GM19193 (cell line): ENCODE results near the gene EIF2B1.

Experiments used
- POLR2A ChIP-seq: IDR thresholded peaks from 4 replicates; pipeline ENCODE4 v1.6.1; 2011; ENCODE audit not compliant: insufficient read depth, insufficient read length; ENCODE audit errors: extremely low read depth

Gene EIF2B1

DNA sequence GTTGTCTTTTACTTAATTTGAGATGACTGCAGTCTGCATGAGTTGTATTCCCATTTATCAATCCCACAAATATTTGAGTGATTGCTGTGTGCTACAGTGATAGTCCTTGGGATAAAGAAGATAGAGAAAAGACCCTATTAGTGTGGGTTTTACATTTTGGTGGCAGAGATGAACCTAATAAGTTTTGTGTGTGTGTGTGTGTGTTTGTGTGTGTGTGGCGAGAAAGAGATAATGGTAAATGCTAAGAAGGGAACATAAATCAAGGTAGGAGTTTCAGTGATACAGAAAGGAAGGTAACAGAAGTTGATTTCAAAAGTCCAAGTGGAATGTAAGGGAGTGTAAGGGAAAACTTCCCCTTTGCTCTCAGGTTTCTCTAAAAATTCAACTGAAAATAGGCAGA, 34.2 kb downstream of the EIF2B1 start:
- no peak for TF ChIP-seq POLR2A

DNA sequence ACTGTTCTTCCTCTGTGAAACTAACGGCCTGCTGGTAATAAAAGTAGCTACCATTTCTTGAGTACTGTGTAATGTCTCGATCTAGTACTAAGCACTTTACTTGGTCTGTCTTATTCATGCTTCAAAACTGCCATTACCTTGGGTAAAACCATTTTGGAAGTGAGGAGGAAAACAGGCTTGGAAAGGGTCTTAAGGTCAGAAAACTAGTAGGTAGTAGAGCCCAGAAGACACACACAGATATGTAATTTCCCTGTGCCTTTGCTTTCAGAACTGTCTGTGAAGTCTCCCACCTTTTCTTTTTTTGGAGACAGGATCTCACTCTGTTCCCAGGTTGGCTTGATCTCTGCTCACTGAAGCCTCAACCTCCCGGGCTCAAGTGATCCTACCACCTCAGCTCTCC, 35.0 kb downstream of the EIF2B1 start:
- no peak for TF ChIP-seq POLR2A

DNA sequence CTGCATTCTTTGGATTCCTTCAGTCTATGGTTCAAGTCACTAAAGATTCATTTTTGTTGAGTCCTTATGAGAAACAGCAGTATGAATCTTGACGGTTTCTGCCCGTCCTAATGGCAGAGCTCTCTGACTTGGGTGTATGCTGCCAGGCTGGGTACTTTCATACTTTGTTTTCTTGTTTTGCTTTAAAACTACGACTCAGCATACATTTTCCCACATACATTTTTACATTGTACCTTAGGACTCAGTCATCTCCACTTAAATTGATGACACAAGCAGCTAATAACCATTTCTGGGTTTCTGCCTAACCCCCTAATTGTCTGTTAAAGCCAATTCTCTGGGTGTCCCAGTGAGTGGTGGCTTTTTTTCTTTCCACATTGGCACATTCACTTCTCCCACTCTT, 36.4 kb downstream of the EIF2B1 start:
- no peak for TF ChIP-seq POLR2A

DNA sequence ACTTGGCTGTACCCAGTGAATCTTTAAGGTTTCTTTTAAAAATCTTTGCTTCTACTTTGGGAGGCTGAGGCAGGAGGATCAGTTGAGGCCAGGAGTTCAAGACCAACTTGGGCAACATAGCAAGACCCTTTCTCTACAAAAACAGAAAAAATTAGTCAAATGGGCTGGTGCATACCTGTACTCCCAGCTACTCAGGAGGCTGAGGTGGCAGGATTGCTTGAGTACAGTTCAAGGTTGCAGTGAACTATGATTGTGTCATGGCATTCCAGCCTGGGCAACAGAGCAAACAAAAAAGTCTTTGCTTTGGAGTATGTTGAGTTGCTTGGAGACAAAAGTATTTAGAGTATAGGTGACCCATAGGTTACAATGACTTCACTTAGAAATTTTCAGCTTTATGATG, 37.8 kb downstream of the EIF2B1 start:
- TF ChIP-seq POLR2A: no peak

DNA sequence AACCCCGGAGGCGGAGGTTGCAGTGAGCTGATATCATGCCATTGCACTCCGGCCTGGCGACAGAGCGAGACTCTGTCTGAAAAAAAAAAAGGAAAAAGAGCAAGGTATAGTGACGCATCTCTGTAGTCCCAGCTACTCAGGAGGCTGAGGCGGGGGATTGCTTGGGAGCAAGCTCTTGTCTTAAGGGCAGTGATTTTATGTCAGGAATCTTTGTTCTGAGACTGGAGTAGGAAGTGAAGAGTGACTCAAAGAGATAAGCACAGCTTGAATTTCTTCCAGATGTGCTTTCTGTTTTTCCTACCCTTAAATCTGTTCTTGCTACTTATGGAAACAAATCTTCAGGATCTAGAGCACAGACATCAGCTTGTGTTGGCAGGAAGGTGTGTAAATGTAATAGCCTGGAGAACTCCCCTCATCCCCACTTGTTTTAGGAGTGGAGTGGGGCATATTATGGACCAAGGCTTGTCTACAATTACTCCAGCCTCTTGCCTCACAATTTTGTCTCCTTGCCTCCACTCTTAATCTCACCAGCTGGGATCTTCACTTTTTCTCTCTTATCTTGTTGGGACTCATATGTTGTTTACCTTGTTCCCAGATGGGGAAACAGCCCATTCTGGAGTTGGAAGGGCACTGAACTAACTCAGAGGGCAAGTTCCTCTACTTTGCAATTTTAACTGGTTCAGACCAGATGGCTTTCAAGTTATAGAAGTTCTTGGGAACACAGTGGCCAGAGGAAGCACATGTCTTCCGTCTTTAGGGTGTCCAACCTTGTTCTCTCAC, 41.6 kb downstream of the EIF2B1 start:
- no peak for TF ChIP-seq POLR2A

DNA sequence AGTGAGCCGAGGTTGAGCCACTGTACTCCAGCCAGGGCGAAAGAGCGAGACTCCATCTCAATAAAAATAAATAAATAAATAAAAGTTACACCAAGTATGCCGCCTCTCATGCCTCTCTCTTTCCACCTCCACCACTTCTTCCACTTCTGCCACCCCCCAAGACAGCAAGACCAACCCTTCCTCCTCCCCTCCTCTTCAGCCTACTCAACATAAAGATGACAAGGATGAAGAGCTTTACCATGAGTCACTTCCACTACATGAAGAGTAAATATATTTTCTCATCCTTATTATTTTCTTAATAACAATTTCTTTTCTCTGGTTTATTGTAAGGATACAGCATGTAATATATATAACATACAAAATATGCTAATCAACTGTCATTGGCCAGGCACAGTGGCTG, 52.7 kb downstream of the EIF2B1 start:
- TF ChIP-seq POLR2A: no peak

DNA sequence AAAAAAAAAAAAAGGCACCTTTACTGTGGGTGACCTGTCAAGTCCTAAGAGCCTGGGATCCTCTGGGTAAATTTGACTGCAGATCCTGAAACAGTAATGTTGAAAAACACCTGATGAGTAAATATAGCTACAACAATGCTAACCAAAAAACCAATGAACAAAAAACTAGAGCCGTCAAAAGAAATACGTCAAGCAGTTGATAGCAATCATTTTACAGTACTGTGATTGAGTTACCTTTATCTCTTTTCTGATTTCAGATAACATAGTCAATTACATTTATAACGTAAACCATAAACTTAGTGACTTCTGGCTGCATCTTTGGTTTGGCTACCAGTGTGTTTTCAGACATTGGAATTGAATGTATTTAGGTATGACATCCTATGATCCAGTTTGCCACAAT, 55.2 kb downstream of the EIF2B1 start:
- TF ChIP-seq POLR2A: no peak

DNA sequence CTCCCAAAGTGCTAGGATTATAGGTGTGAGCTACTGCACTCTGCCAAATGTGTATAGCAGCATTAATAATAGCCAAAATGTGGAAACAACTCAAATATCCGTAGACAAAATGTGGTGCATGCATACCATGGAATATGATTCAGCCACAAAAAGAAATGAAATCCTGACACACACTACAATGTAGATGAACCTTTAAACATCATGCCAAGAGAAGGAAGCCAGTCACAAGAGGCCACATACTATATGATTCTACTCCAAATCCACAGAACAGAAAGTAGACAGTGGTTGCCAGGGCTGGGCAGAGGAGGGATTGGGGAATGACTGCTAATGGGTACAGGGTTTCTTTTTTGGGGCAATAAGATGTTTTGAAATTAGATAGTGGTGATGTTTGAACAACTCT, 56.9 kb downstream of the EIF2B1 start:
- no peak for TF ChIP-seq POLR2A

DNA sequence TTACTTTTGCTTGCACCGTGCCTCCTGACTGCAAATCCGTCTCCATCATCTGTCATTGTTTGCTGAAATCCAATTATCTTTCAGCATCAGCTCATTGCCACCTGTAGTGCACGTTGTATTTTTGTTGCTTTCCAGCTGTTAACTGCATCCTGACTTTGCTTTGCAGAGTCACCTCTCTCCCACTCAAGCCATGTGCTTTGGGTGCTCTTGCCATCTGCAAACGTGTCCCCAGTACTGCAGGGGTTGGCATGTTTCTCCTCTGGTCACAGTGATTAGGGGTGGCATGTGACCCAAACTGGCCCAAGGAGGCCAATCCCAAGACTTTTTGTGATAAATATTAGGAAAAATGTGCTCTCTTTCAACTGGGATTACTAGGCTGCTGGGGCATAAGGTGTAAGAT, 59.6 kb downstream of the EIF2B1 start:
- no peak for TF ChIP-seq POLR2A

DNA sequence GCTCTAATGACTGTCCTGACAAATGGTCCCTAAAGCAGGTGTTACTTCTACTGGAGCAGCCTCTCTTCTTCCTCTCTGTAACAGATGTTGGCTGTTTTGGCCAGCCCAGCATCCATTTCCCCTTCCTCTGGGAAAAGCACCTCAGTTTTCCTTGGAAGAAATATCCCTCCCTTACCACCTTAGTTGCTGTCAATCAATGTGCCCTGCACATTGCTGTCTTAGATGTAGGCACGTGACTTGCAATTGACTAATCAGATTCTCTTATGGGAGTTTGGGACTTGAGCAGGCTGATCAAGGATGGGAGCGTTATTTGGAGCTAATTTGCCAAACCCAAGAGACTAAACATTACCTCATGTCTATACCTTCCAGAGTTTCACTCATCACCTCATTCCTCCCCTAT, 61.1 kb downstream of the EIF2B1 start:
- TF ChIP-seq POLR2A: no peak

DNA sequence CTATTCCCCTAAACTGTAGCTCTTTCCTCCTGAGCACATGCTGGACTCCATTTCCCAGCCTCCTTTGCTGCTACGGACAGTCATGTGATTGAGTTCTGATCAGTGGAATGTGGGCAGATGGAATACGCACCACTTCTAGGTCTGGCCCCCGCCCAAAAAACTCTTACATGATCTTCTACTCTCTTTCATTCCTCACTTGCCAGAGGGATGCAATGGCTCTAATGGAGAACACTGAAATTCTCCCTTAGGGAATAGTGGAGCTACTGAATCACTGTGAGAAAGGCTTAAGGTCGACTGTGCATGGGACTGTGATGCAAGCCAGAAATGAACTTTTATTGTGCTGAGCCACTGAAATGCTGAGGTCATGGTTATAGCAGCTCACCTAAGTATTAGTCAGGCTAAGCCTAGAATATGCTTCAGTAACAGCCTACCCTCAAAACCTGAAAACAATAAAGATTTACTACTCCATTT, 62.1 kb downstream of the EIF2B1 start:
- no peak for TF ChIP-seq POLR2A
